HepG2 (cell line): ENCODE data around the gene HMGN1. TPM values are rescaled to one million over a fixed set of nuclear protein-coding genes. Genes with fewer than 3 reads are reported as not detected.
A peak's percentile ranks its signal among the peaks of the same experiment; 100 is the strongest.

Source experiments
- CBX1 ChIP-seq: IDR thresholded peaks from one replicate; pipeline ENCODE4 v1.6.1; 2016; ENCODE audit warnings: antibody characterized with exemption, low read depth
- EED ChIP-seq: sonication (generic); formaldehyde crosslinking; IDR thresholded peaks from 2 replicates; pipeline ENCODE4 v1.5.0; 2020; ENCODE audit warnings: mild to moderate bottlenecking, missing genetic modification reagents
- ELF3 ChIP-seq: IDR thresholded peaks from 2 replicates; pipeline ENCODE4 v1.6.1; 2016; ENCODE audit warnings: missing genetic modification reagents, missing compliant biosample characterization
- HDAC6 ChIP-seq: fragments of 200-600 bp; sonication (generic); IDR thresholded peaks from 2 replicates; pipeline ENCODE4 v1.7.0; 2017; ENCODE audit warnings: mild to moderate bottlenecking, antibody characterized with exemption, low read length, low read depth
- HOXA9 ChIP-seq: sonication (generic); formaldehyde crosslinking; IDR thresholded peaks from 2 replicates; pipeline ENCODE4 v1.8.1; 2022; ENCODE audit warnings: missing genetic modification reagents, mild to moderate bottlenecking, moderate library complexity, borderline replicate concordance
- KAT7 ChIP-seq: IDR thresholded peaks from 2 replicates; pipeline ENCODE4 v1.6.1; 2018; ENCODE audit warnings: borderline replicate concordance, missing compliant biosample characterization
- NFRKB ChIP-seq: fragments of 450-650 bp; IDR thresholded peaks from 2 replicates; pipeline ENCODE4 v1.6.1; 2017
- RARA ChIP-seq: IDR thresholded peaks from 2 replicates; pipeline ENCODE4 v1.6.1; 2016; ENCODE audit warnings: missing genetic modification reagents, missing compliant biosample characterization
- RARG ChIP-seq: sonication (generic); formaldehyde crosslinking; IDR thresholded peaks from 2 replicates; pipeline ENCODE4 v1.4.0; 2020; ENCODE audit warnings: low read depth, mild to moderate bottlenecking, missing genetic modification reagents
- RFX5 ChIP-seq: IDR thresholded peaks from 2 replicates; pipeline ENCODE4 v1.6.1; 2011; ENCODE audit warnings: low read depth, low read length, improper control_type of control experiment
- SP140L ChIP-seq: sonication (generic); formaldehyde crosslinking; IDR thresholded peaks from 2 replicates; pipeline ENCODE4 v1.4.0; 2020; ENCODE audit warnings: missing genetic modification reagents, borderline replicate concordance
- SRF ChIP-seq: IDR thresholded peaks from 2 replicates; pipeline ENCODE4 v1.6.1; 2011; ENCODE audit warnings: mild to moderate bottlenecking, low read depth, low read length, moderate library complexity
- TAF15 ChIP-seq: fragments of 200-400 bp; formaldehyde crosslinking; IDR thresholded peaks from one replicate; pipeline ENCODE4 v1.6.1; 2018; ENCODE audit warnings: mild to moderate bottlenecking, low read depth, low read length; ENCODE audit not compliant: poor library complexity, severe bottlenecking
- ZFP36L2 ChIP-seq: sonication (generic); formaldehyde crosslinking; IDR thresholded peaks from 2 replicates; pipeline ENCODE4 v1.4.0; 2020; ENCODE audit warnings: missing genetic modification reagents
- ZNF136 ChIP-seq: sonication (generic); formaldehyde crosslinking; IDR thresholded peaks from 2 replicates; pipeline ENCODE4 v1.8.1; 2022; ENCODE audit warnings: low read depth, mild to moderate bottlenecking, moderate library complexity, missing genetic modification reagents
- ZNF335 ChIP-seq: sonication (generic); formaldehyde crosslinking; IDR thresholded peaks from 2 replicates; pipeline ENCODE4 v1.4.0; 2020; ENCODE audit warnings: missing genetic modification reagents
- ZNF343 ChIP-seq: sonication (generic); formaldehyde crosslinking; IDR thresholded peaks from 2 replicates; pipeline ENCODE4 v1.4.0; 2020; ENCODE audit warnings: mild to moderate bottlenecking, missing genetic modification reagents
- ZNF552 ChIP-seq: sonication (generic); formaldehyde crosslinking; IDR thresholded peaks from 2 replicates; pipeline ENCODE4 v1.9.0; 2022; ENCODE audit warnings: missing genetic modification reagents, mild to moderate bottlenecking, borderline replicate concordance
- ZNF556 ChIP-seq: sonication (generic); formaldehyde crosslinking; IDR thresholded peaks from 2 replicates; pipeline ENCODE4 v1.4.0; 2020; ENCODE audit warnings: mild to moderate bottlenecking, missing genetic modification reagents, borderline replicate concordance
- ZNF589 ChIP-seq: sonication (generic); formaldehyde crosslinking; conservative IDR thresholded peaks from 2 replicates; pipeline ENCODE4 v1.8.0; 2022; ENCODE audit warnings: mild to moderate bottlenecking, moderate library complexity, missing genetic modification reagents
- ZNF616 ChIP-seq: sonication (generic); formaldehyde crosslinking; IDR thresholded peaks from 2 replicates; pipeline ENCODE4 v1.5.0; 2020; ENCODE audit warnings: low read depth, mild to moderate bottlenecking, missing genetic modification reagents
- ZNF629 ChIP-seq: sonication (generic); formaldehyde crosslinking; conservative IDR thresholded peaks from 2 replicates; pipeline ENCODE4 v1.5.0; 2020; ENCODE audit warnings: missing genetic modification reagents
- ZSCAN12 ChIP-seq: sonication (generic); formaldehyde crosslinking; IDR thresholded peaks from 2 replicates; pipeline ENCODE4 v1.9.0; 2021; ENCODE audit warnings: mild to moderate bottlenecking, missing genetic modification reagents
- ZZZ3 ChIP-seq: sonication (generic); formaldehyde crosslinking; IDR thresholded peaks from 2 replicates; pipeline ENCODE4 v1.4.0; 2020; ENCODE audit warnings: missing genetic modification reagents, mild to moderate bottlenecking, borderline replicate concordance
- polyA plus RNA-seq, 8 experiments: library from polyadenylated mRNA; depleted of rRNA in 3 of 8; stranded (reverse) in 7 of 8; unstranded in 1 of 8; fragments of >200 nt; fragmentation: Illumina TruSeq in 4 of 8; extraction: Trizol in 4 of 8; gene quantifications; 2 replicates each; pipeline versions ENCODE4 v1.2.1 to v1.2.3, GENCODE V29; 2011 to 2016; ENCODE audit warnings: low read depth in 4 of 8, missing spikeins in 1 of 8, mixed read lengths in 1 of 8; ENCODE audit not compliant: insufficient read depth in 1 of 8
- total RNA-seq, 5 experiments: library from RNA; depleted of rRNA; stranded (reverse); fragments of >200 nt; fragmentation: Illumina TruSeq; extraction: Trizol; gene quantifications; 2 replicates each; pipeline ENCODE4 v1.2.3, GENCODE V29; 2016; ENCODE audit warnings: low read depth in 1 of 5
- TF ChIP-seq, protein P1 (sequence below): sonication (generic); formaldehyde crosslinking; conservative IDR thresholded peaks from 2 replicates; pipeline ENCODE4 v1.8.1; 2023; ENCODE audit warnings: missing genetic modification reagents
- TF ChIP-seq, protein P2 (sequence below): sonication (generic); formaldehyde crosslinking; IDR thresholded peaks from 2 replicates; pipeline ENCODE4 v1.4.0; 2020; ENCODE audit warnings: missing genetic modification reagents, borderline replicate concordance
- TF ChIP-seq, protein P3 (sequence below): sonication (generic); formaldehyde crosslinking; IDR thresholded peaks from 2 replicates; pipeline ENCODE4 v1.4.0; 2020; ENCODE audit warnings: missing genetic modification reagents, mild to moderate bottlenecking, borderline replicate concordance

HMGN1 gene
- total and polyA plus RNA-seq, 2 of the 13 experiments (the other 11 are each of a cell fraction or from before 2014, with no cell fraction given) = 104 to 286 TPM

- TF ChIP-seq ZNF556 (no peak), CBX1 (no peak), ZZZ3 (no peak), RFX5 (no peak), ZNF552 (CRISPR knock-in tag) (no peak), TAF15 (no peak), RARA (CRISPR knock-in tag) (no peak), EED (no peak), ELF3 (peak; percentile 50; the same call in 1 of the 2 replicates), ZNF589 (CRISPR knock-in tag) (no peak), SRF (no peak), HDAC6 (no peak), KAT7 (no peak), ZNF335 (CRISPR knock-in tag) (no peak), ZNF343 (CRISPR knock-in tag) (no peak), RARG (CRISPR knock-in tag) (no peak), ZSCAN12 (CRISPR knock-in tag) (no peak), NFRKB (no peak), ZNF629 (no peak; the same call in 1 of the 2 replicates), ZFP36L2 (no peak), ZNF616 (CRISPR knock-in tag) (no peak), HOXA9 (no peak), ZNF136 (CRISPR knock-in tag) (no peak), SP140L (no peak)
- TF ChIP-seq, protein P1, sequence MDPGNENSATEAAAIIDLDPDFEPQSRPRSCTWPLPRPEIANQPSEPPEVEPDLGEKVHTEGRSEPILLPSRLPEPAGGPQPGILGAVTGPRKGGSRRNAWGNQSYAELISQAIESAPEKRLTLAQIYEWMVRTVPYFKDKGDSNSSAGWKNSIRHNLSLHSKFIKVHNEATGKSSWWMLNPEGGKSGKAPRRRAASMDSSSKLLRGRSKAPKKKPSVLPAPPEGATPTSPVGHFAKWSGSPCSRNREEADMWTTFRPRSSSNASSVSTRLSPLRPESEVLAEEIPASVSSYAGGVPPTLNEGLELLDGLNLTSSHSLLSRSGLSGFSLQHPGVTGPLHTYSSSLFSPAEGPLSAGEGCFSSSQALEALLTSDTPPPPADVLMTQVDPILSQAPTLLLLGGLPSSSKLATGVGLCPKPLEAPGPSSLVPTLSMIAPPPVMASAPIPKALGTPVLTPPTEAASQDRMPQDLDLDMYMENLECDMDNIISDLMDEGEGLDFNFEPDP = no peak
- TF ChIP-seq, protein P2, sequence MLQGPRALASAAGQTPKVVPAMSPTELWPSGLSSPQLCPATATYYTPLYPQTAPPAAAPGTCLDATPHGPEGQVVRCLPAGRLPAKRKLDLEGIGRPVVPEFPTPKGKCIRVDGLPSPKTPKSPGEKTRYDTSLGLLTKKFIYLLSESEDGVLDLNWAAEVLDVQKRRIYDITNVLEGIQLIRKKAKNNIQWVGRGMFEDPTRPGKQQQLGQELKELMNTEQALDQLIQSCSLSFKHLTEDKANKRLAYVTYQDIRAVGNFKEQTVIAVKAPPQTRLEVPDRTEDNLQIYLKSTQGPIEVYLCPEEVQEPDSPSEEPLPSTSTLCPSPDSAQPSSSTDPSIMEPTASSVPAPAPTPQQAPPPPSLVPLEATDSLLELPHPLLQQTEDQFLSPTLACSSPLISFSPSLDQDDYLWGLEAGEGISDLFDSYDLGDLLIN (CRISPR knock-in tag) = no peak
- TF ChIP-seq, protein P3, sequence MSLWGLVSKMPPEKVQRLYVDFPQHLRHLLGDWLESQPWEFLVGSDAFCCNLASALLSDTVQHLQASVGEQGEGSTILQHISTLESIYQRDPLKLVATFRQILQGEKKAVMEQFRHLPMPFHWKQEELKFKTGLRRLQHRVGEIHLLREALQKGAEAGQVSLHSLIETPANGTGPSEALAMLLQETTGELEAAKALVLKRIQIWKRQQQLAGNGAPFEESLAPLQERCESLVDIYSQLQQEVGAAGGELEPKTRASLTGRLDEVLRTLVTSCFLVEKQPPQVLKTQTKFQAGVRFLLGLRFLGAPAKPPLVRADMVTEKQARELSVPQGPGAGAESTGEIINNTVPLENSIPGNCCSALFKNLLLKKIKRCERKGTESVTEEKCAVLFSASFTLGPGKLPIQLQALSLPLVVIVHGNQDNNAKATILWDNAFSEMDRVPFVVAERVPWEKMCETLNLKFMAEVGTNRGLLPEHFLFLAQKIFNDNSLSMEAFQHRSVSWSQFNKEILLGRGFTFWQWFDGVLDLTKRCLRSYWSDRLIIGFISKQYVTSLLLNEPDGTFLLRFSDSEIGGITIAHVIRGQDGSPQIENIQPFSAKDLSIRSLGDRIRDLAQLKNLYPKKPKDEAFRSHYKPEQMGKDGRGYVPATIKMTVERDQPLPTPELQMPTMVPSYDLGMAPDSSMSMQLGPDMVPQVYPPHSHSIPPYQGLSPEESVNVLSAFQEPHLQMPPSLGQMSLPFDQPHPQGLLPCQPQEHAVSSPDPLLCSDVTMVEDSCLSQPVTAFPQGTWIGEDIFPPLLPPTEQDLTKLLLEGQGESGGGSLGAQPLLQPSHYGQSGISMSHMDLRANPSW (CRISPR knock-in tag) = no peak
These were observed 31.4 kb upstream of the HMGN1 start (continued) for GRCh38 chr21:39379986-39380891.
